ENCODE data around the gene LDB2.

LDB2 gene

GRCh38 chr4:16824278-16824806 lies 74.1 kb downstream of the LDB2 start:
- no peak for DNase-seq (ENCODE audit: low spot score)
- Histone ChIP-seq H3K27ac (no peak overlapping the region), H3K4me3 (no peak overlapping the region)
- no peak for TF ChIP-seq CTCF (IDR thresholded peaks at IDR 0.05)

GRCh38 chr4:16820329-16820728 lies 78.1 kb downstream of the LDB2 start:
- DNase-seq (ENCODE audit: low spot score) = no peak
- H3K4me3 ChIP-seq = no peak overlapping the region
- H3K27ac ChIP-seq = no peak overlapping the region
- TF ChIP-seq CTCF (IDR thresholded peaks at IDR 0.05) = no peak

- no peak overlapping the region for H3K27ac ChIP-seq
- H3K4me3 ChIP-seq = no peak overlapping the region
- TF ChIP-seq CTCF (IDR thresholded peaks at IDR 0.05) = no peak
- no peak for DNase-seq (ENCODE audit: low spot score)
These were observed 78.8 kb downstream of the LDB2 start for GRCh38 chr4:16819652-16820051.

GRCh38 chr4:16818005-16818404 lies 80.4 kb downstream of the LDB2 start:
- no peak for DNase-seq (ENCODE audit: low spot score)
- Histone ChIP-seq H3K4me3 (no peak overlapping the region), H3K27ac (no peak overlapping the region)
- TF ChIP-seq CTCF (IDR thresholded peaks at IDR 0.05) = no peak

- no peak for DNase-seq (ENCODE audit: low spot score)
- TF ChIP-seq CTCF (IDR thresholded peaks at IDR 0.05) = no peak
- H3K4me3 ChIP-seq = no peak overlapping the region
- no peak overlapping the region for H3K27ac ChIP-seq
These were observed 81.2 kb downstream of the LDB2 start for GRCh38 chr4:16817286-16817685.

- no peak for TF ChIP-seq CTCF (IDR thresholded peaks at IDR 0.05)
These were observed 84.1 kb downstream of the LDB2 start for GRCh38 chr4:16814361-16814760.

GRCh38 chr4:16812041-16812440 lies 86.4 kb downstream of the LDB2 start:
- Histone ChIP-seq H3K4me3 (no peak overlapping the region), H3K27ac (no peak overlapping the region)
- no peak for DNase-seq (ENCODE audit: low spot score)
- TF ChIP-seq CTCF (IDR thresholded peaks at IDR 0.05) = no peak

More at GRCh38 chr4:16814361-16814760, 84.1 kb downstream of the LDB2 start:
- Histone ChIP-seq H3K27ac (no peak overlapping the region), H3K4me3 (no peak overlapping the region)
- no peak for DNase-seq (ENCODE audit: low spot score)
